DMS114 treated with DMSO at 0.1 percent for 48 hours (cell line): ENCODE measurements around the gene SEC14L2.
"Not testable (repeated sequence)": the region's sequence is repeated elsewhere in the genome, so short reads cannot be mapped to it uniquely, and the experiment has no call there.

Experiments used
- DNase-seq: peaks from one replicate; lab custom pipeline; 2025; ENCODE audit not compliant: unreplicated experiment; lab: John Stamatoyannopoulos, UW

The SEC14L2 gene

GRCh38 chr22:30447656-30448055, 50.8 kb downstream of the SEC14L2 start:
- no peak for DNase-seq

GRCh38 chr22:30451488-30451887, 54.7 kb downstream of the SEC14L2 start:
- not testable (repeated sequence) for DNase-seq

GRCh38 chr22:30452861-30453260, 56.0 kb downstream of the SEC14L2 start:
- DNase-seq, result no peak

- no peak for DNase-seq
Observed at GRCh38 chr22:30453731-30454510, 57.1 kb downstream of the SEC14L2 start.

GRCh38 chr22:30455075-30455840, 58.4 kb downstream of the SEC14L2 start:
- DNase-seq, result no peak

GRCh38 chr22:30457981-30458380, 61.2 kb downstream of the SEC14L2 start:
- no peak for DNase-seq

GRCh38 chr22:30459181-30460052, 62.6 kb downstream of the SEC14L2 start:
- DNase-seq, result no peak

- DNase-seq, result no peak
Observed at GRCh38 chr22:30460147-30460546, 63.3 kb downstream of the SEC14L2 start.

GRCh38 chr22:30460555-30460954, 63.7 kb downstream of the SEC14L2 start:
- not testable (repeated sequence) for DNase-seq

GRCh38 chr22:30469165-30469564, 72.3 kb downstream of the SEC14L2 start:
- DNase-seq, result no peak

- no peak for DNase-seq
Observed at GRCh38 chr22:30470655-30471054, 73.8 kb downstream of the SEC14L2 start.

GRCh38 chr22:30471616-30472318, 74.9 kb downstream of the SEC14L2 start, which contains the start of gene SEC14L3:
Gene SEC14L3, minus strand, starts transcription at chr22:30472017. Its CDS starts 59 bp downstream, at chr22:30471958.
- DNase-seq, result no peak

GRCh38 chr22:30472994-30473720, 76.3 kb downstream of the SEC14L2 start:
- no peak for DNase-seq

GRCh38 chr22:30474121-30474520, 77.3 kb downstream of the SEC14L2 start:
- no peak for DNase-seq
